ENCODE measurements around the gene SP110. TPM values are rescaled to one million over a fixed set of nuclear protein-coding genes. Genes with fewer than 3 reads are reported as not detected.

SP110 gene
- total RNA-seq, 4 donors from 2014 or later, result 20.3 to 39.6 (median 27.7) TPM

- TF ChIP-seq CTCF (IDR thresholded peaks at IDR 0.05; ENCODE audit: low read depth), result no peak
Measured at GRCh38 chr2:230221493-230221892, 1.7 kb upstream of the SP110 start.

GRCh38 chr2:230220347-230220969 is 674 bp upstream of the SP110 start:
- no peak for TF ChIP-seq CTCF (IDR thresholded peaks at IDR 0.05; ENCODE audit: low read depth)

- TF ChIP-seq CTCF (IDR thresholded peaks at IDR 0.05; ENCODE audit: low read depth), result no peak
Measured at GRCh38 chr2:230218421-230218820, 1.4 kb downstream of the SP110 start.

GRCh38 chr2:230217424-230217823 is 2.4 kb downstream of the SP110 start:
- TF ChIP-seq CTCF (IDR thresholded peaks at IDR 0.05; ENCODE audit: low read depth), result no peak

- no peak for TF ChIP-seq CTCF (IDR thresholded peaks at IDR 0.05; ENCODE audit: low read depth)
Measured at GRCh38 chr2:230216489-230216888, 3.3 kb downstream of the SP110 start.

GRCh38 chr2:230209422-230210051 is 10.2 kb downstream of the SP110 start:
- no peak for TF ChIP-seq CTCF (IDR thresholded peaks at IDR 0.05; ENCODE audit: low read depth)

- no peak for TF ChIP-seq CTCF (IDR thresholded peaks at IDR 0.05; ENCODE audit: low read depth)
Measured at GRCh38 chr2:230208576-230208975, 11.2 kb downstream of the SP110 start.
